Esophagus squamous epithelium (tissue), 5 donors: ENCODE results near the gene EIF2B5. TPM values are rescaled to one million over a fixed set of nuclear protein-coding genes. Genes with fewer than 3 reads are reported as not detected.

ENCODE experiments used
- DNase-seq: peaks from one replicate; lab custom pipeline; 2025; lab: John Stamatoyannopoulos, UW
- H3K27ac ChIP-seq, 4 donors: fragments of 200-600 bp; sonication (generic); one replicate each; pipeline ENCODE4 v1.5.1; 2016 to 2019; ENCODE audit warnings: mild to moderate bottlenecking in 1 of 4
- H3K27me3 ChIP-seq, 4 donors: fragments of 200-600 bp; sonication (generic); 1 replicate in 3 of 4; 2 replicates in 1 of 4; pipeline versions ENCODE4 v1.5.1 to v1.6.0; 2017 to 2021; ENCODE audit warnings: antibody characterized with exemption in 1 of 4
- H3K36me3 ChIP-seq, 3 donors: fragments of 200-600 bp; sonication (generic); one replicate each; pipeline ENCODE4 v1.5.1; 2016 to 2019
- H3K4me1 ChIP-seq, 3 donors: fragments of 200-600 bp; sonication (generic); one replicate each; pipeline ENCODE4 v1.5.1; 2017 to 2019
- H3K4me3 ChIP-seq, 4 donors: fragments of 200-600 bp; sonication (generic); 1 replicate in 3 of 4; 2 replicates in 1 of 4; pipeline ENCODE4 v1.5.1; 2016 to 2019; ENCODE audit warnings: mild to moderate bottlenecking in 2 of 4, moderate library complexity in 1 of 4
- H3K9me3 ChIP-seq, 3 donors: fragments of 200-600 bp; sonication (generic); one replicate each; pipeline ENCODE4 v1.5.1; 2016 to 2019
- POLR2A ChIP-seq, 4 donors: fragments of 450-650 bp; IDR thresholded peaks; one replicate each; pipeline ENCODE4 v1.6.1; 2017; ENCODE audit warnings: antibody characterized with exemption in 4 of 4, mild to moderate bottlenecking in 4 of 4, moderate library complexity in 3 of 4
- WGBS, 2 donors: methylation state at CpG; one replicate each; pipeline ENCODE4 v1.1.5; 2018; 5-methylcytosine and 5-hydroxymethylcytosine counted together
- intact Hi-C: fragments of 100-400 bp; cut with DNase I; formaldehyde crosslinking; loops from one replicate; pipeline ENCODE4 v1.15.0; 2022
- total RNA-seq, 4 donors: library from RNA; depleted of rRNA; stranded (reverse); fragments of >200 nt; gene quantifications; one replicate each; pipeline ENCODE4 v1.1.0, GENCODE V29; 2016
- TF ChIP-seq, protein P1 (sequence below), 6 experiments: fragments of 450-650 bp in 4 of 6; fragments of 200-600 bp in 2 of 6; sonication (generic) in 2 of 6; IDR thresholded peaks; one replicate each; pipeline ENCODE4 v1.5.1; 2016 to 2019; ENCODE audit warnings: antibody characterized with exemption in 6 of 6, mild to moderate bottlenecking in 4 of 6, moderate library complexity in 4 of 6
- donor health status: DM: yes; HTN: yes; CAD: no.

Gene EIF2B5
- total RNA-seq, 4 donors from 2014 or later, result 27.2 to 51.5 (median 42.1) TPM

DNA sequence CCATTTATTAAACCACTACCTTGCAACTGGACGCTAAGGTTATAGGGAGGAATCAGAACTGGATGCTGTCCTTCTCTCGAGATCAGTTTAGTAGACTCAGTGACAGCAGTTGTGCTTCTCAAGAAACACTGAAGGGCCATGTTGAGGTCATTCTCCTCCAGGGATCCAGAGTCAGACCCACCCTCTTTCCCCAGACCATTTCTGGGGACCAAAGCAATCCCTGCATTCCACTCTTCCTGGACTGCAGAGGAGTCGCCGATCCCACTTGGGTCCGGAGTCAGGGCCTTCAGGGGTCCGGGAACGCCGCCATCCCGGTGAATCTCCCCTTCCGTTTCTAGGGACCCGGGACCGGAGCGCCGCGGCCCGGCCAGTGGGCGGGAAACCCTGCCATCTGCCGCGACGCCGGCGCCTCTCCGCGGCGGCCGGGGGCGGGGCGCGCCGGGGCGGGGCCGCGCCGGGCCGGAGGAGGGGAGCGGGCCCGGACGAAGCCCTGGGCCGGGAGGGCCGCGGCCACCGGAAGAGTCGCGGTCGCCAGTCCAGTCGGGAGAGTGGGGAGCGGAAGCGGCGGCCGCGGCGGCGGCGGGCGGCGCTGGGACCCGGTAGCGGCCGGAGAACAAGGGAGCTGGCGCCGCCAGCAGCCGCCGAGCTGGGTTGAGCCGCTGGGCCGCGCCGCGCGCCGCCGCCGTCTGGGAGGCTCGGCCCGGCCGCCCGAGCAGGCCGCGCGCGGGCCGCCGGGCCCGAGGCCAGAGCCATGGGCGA is 19.9 kb downstream of the EIF2B5 start, which contains the start of gene DVL3:
TSS of gene DVL3 (plus strand) at position 493 of the 759 bp plus-strand sequence. CDS start at position 752, 259 bp downstream.
- no peak for DNase-seq
- Histone ChIP-seq H3K27ac (peak within 1 kb of the TSS; percentile 89 to 94 (median 92)), H3K4me3 (peak within 1 kb of the TSS; percentile 67 to 97 (median 84)), H3K27me3 (no peaks in the 10 kb centered on the region), H3K9me3 (no peaks in the 10 kb centered on the region), H3K4me1 (peaks cover 15 to 57% (median 34%) of the 10 kb centered on the region in 3 donors), H3K36me3 (no peaks in the 10 kb centered on the region)
- WGBS, 2 donors, result 0 to 5% methylated on average over 1 to 7 of the region's 84 CpGs
- TF ChIP-seq, protein P1, sequence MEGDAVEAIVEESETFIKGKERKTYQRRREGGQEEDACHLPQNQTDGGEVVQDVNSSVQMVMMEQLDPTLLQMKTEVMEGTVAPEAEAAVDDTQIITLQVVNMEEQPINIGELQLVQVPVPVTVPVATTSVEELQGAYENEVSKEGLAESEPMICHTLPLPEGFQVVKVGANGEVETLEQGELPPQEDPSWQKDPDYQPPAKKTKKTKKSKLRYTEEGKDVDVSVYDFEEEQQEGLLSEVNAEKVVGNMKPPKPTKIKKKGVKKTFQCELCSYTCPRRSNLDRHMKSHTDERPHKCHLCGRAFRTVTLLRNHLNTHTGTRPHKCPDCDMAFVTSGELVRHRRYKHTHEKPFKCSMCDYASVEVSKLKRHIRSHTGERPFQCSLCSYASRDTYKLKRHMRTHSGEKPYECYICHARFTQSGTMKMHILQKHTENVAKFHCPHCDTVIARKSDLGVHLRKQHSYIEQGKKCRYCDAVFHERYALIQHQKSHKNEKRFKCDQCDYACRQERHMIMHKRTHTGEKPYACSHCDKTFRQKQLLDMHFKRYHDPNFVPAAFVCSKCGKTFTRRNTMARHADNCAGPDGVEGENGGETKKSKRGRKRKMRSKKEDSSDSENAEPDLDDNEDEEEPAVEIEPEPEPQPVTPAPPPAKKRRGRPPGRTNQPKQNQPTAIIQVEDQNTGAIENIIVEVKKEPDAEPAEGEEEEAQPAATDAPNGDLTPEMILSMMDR (IDR thresholded peaks at IDR 0.05), result no peak
- peak in 2 of 4 donors; percentile 36 to 39 for TF ChIP-seq POLR2A (IDR thresholded peaks at IDR 0.05)
- intact Hi-C loops, result no loop called here

DNA sequence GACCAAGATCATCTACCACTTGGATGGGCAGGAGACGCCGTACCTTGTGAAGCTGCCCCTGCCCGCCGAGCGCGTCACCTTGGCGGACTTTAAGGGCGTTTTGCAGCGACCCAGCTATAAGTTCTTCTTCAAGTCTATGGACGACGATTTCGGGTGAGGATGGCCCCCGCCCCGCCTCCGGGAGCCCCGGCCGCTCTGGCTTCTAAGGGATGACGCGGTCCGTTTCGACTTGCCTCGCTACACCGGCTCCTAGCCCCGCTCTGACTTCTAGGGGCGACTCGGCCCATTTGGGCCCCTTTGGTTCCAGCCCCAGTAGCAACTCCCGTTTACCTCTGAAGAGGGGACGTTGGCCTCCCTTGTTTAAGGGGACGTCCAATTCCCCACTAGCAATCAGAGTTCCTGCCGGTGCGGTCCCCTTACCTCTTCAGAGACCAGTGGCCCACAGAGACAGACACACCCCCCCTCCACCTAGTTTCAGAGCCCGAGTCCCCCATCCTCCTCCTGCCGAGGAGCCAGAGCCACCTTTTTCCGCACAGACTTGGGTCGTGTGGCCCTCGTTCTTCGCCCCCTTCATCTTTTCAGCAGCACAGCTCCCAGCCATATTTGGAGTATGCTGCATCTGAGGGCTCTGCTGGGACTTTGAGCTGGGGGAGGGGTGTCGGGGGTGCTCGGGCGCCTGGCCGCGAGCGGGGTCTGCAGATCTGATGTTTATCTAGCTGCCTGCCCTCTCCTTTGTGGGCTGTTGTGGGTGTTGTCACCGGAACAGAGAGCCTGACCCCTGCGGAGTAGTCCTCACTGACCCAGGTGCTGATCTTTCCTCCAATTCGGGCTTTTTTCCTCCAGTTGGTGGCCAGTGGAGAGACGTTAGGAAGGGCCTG is 20.7 kb downstream of the EIF2B5 start:
- H3K9me3 ChIP-seq, result no peaks in the 10 kb centered on the region
- intact Hi-C loops, result no loop called here
- H3K27me3 ChIP-seq, result no peaks in the 10 kb centered on the region
- peak overlapping the region; percentile 67 to 97 (median 84) for H3K4me3 ChIP-seq
- DNase-seq, result no peak
- peaks cover 15 to 65% (median 42%) of the 10 kb centered on the region in 3 donors for H3K4me1 ChIP-seq
- no peaks in the 10 kb centered on the region for H3K36me3 ChIP-seq
- TF ChIP-seq POLR2A (IDR thresholded peaks at IDR 0.05), result no peak
- TF ChIP-seq, protein P1 (IDR thresholded peaks at IDR 0.05), result no peak
- WGBS, 2 donors, result 0% methylated on average over 20 to 24 of the region's 47 CpGs
- peak overlapping the region; percentile 89 to 94 (median 92) for H3K27ac ChIP-seq

DNA sequence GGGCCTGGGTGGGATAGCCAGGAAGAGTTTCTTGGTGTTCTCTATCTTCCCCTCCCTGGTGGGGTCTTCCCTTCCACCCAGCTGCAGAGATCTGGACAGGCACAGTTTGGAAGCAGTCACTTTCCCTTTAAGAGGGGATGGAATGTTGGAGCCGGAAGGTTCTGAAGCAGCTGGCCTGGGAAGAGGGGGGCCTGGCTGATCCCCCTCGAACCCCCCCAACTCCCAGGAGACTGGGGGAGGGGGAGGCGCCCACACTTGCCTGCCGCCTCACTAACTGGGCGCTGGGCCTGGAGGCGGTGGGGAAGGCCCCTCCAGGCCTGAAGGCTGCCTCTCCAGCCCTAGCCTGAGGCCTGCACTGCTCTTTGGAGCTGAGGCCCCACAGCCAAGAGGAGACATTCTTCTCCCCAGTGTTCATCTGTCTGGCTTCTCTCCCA is 21.4 kb downstream of the EIF2B5 start:
- TF ChIP-seq POLR2A (IDR thresholded peaks at IDR 0.05), result no peak
- TF ChIP-seq, protein P1 (IDR thresholded peaks at IDR 0.05), result no peak
- 0% methylated on average over 1 of the region's 6 CpGs for WGBS, 2 donors
- Histone ChIP-seq H3K4me1 (peaks cover 15 to 72% (median 43%) of the 10 kb centered on the region in 3 donors), H3K9me3 (no peaks in the 10 kb centered on the region), H3K36me3 (no peaks in the 10 kb centered on the region), H3K27ac (peak overlapping the region; percentile 89 to 94 (median 92)), H3K4me3 (peak overlapping the region; percentile 67 to 97 (median 84)), H3K27me3 (no peaks in the 10 kb centered on the region)
- intact Hi-C loops, result no loop called here
- no peak for DNase-seq

DNA sequence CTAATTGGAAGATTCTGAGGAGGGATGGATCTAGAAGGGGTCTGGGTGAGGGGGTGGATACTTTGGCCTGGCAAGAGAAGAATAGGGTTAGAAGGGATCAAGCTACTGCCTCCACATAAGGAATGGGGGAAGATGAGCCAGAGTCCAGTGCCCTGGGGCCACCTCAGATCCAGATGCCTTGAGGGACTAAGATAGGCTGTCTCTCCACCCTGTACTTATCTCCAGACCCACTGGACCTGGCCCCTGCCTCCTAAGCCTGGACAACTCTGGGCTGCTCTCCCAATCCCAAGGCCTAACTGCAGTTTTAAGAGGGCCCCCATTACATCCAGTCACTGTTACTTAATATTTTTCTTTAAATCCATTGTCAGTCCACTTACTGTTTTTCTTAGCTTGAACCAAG is 22.0 kb downstream of the EIF2B5 start:
- peaks cover 15 to 79% (median 43%) of the 10 kb centered on the region in 3 donors for H3K4me1 ChIP-seq
- intact Hi-C loops, result no loop called here
- no peaks in the 10 kb centered on the region for H3K27me3 ChIP-seq

More for the DNA sequence above, 22.0 kb downstream of the EIF2B5 start:
- H3K27ac ChIP-seq, result peak overlapping the region; percentile 89 to 94 (median 92)
- peaks cover 0 to 6% (median 0%) of the 10 kb centered on the region in 3 donors for H3K36me3 ChIP-seq
- no peak for DNase-seq
- no peak for TF ChIP-seq POLR2A (IDR thresholded peaks at IDR 0.05)
- TF ChIP-seq, protein P1 (IDR thresholded peaks at IDR 0.05), result no peak
- peak overlapping the region; percentile 67 to 97 (median 84) for H3K4me3 ChIP-seq
- no peaks in the 10 kb centered on the region for H3K9me3 ChIP-seq
